Measurements from ENCODE around the gene HOXB6. TPM values are rescaled to one million over a fixed set of nuclear protein-coding genes. Genes with fewer than 3 reads are reported as not detected.

The HOXB6 gene
- total and polyA plus RNA-seq, 12 donors, result 1.7 to 23.1 (median 11.8) TPM

GRCh38 chr17:48596000-48596734, 8.6 kb downstream of the HOXB6 start:
- intact Hi-C loops (cut with DNase I), result loop anchor here (5.0 to 10.0 kb wide), 2 partner anchors 251 to 259 kb away; no protein-coding TSS in a partner anchor
- peak in 1 of 7 donors; percentile 66 for DNase-seq

GRCh38 chr17:48595278-48595999, 9.3 kb downstream of the HOXB6 start:
- Histone ChIP-seq H3K36me3 (replicated peaks in 1 of 2) (peaks cover 0 to 13% of the 10 kb centered on the region in 2 donors), H3K4me3 (no peak overlapping the region), H3K4me1 (replicated peaks in 1 of 2) (peaks cover 0 to 33% of the 10 kb centered on the region in 2 donors), H3K27ac (peak overlapping the region in 1 of 5 donors; percentile 84), H3K9me3 (replicated peaks in 1 of 3) (no peaks in the 10 kb centered on the region), H3K27me3 (no peaks in the 10 kb centered on the region)
- intact Hi-C loops (cut with DNase I), result loop anchor here (5.0 to 10.0 kb wide), 2 partner anchors 251 to 258 kb away; no protein-coding TSS in a partner anchor
- DNase-seq, result no peak
- no peak for TF ChIP-seq POLR2A (IDR thresholded peaks at IDR 0.05)
- TF ChIP-seq, protein P1, sequence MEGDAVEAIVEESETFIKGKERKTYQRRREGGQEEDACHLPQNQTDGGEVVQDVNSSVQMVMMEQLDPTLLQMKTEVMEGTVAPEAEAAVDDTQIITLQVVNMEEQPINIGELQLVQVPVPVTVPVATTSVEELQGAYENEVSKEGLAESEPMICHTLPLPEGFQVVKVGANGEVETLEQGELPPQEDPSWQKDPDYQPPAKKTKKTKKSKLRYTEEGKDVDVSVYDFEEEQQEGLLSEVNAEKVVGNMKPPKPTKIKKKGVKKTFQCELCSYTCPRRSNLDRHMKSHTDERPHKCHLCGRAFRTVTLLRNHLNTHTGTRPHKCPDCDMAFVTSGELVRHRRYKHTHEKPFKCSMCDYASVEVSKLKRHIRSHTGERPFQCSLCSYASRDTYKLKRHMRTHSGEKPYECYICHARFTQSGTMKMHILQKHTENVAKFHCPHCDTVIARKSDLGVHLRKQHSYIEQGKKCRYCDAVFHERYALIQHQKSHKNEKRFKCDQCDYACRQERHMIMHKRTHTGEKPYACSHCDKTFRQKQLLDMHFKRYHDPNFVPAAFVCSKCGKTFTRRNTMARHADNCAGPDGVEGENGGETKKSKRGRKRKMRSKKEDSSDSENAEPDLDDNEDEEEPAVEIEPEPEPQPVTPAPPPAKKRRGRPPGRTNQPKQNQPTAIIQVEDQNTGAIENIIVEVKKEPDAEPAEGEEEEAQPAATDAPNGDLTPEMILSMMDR (IDR thresholded peaks at IDR 0.05), result no peak
- 81 to 86% (median 82%) methylated on average over 24 to 25 of the region's 25 CpGs for WGBS, 4 donors

More at GRCh38 chr17:48596000-48596734, 8.6 kb downstream of the HOXB6 start:
- peaks cover 0 to 33% of the 10 kb centered on the region in 2 donors for H3K4me1 ChIP-seq (replicated peaks in 1 of 2)
- TF ChIP-seq, protein P1 (IDR thresholded peaks at IDR 0.05), result no peak
- TF ChIP-seq POLR2A (IDR thresholded peaks at IDR 0.05), result peak in 1 of 2 donors; percentile 3
- WGBS, 4 donors, result 55 to 76% (median 66%) methylated on average over 36 to 54 of the region's 54 CpGs
- no peaks in the 10 kb centered on the region for H3K27me3 ChIP-seq
- H3K9me3 ChIP-seq (replicated peaks in 1 of 3), result no peaks in the 10 kb centered on the region
- H3K36me3 ChIP-seq (replicated peaks in 1 of 2), result peaks cover 0 to 13% of the 10 kb centered on the region in 2 donors
- H3K27ac ChIP-seq, result peak overlapping the region in 2 of 5 donors; percentile 84 to 87
- peak overlapping the region in 1 of 4 donors; percentile 72 for H3K4me3 ChIP-seq

DNA sequence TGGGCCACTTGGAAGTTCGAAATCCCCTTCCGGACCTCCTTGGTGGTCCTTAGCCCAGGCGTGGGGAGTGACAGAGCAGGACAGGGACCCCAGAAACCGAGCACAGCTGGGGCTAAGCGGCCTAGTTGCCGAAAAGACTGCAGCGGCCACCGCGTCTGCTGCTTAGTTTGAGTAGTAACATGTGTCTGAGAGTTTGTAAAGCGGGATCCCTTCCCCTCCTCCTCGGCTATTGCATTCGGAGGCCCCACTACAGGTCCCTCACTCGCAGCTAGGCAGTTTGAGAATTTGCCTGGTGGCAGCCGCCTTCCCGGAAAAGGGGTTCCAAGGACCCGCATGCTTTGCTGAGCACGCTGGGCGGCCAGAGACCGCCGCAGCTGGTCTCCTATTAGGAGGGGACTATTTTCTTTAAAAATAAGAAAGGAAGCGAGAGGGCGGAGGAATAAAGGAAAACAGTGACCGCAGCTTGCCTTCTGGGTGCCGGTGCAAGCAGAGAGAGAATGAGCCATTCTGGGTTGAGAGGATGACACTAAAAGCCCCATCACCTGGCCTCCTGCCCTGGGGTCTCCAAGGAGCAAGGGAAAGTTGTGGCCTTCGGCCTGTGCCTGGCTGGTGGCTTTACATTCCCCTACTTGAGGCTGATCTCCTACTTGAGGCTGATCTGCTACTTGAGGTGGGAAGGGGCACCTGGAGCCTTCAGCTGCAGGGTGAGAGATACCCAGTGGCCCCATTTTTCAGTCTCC, 10.1 kb downstream of the HOXB6 start:
- Histone ChIP-seq H3K27me3 (no peaks in the 10 kb centered on the region), H3K36me3 (replicated peaks in 1 of 2) (peaks cover 0 to 13% of the 10 kb centered on the region in 2 donors), H3K9me3 (replicated peaks in 1 of 3) (no peaks in the 10 kb centered on the region), H3K4me3 (no peak overlapping the region), H3K27ac (peak overlapping the region in 1 of 5 donors; percentile 66), H3K4me1 (replicated peaks in 1 of 2) (peaks cover 0 to 33% of the 10 kb centered on the region in 2 donors)
- TF ChIP-seq, protein P1 (IDR thresholded peaks at IDR 0.05), result no peak
- no peak for TF ChIP-seq POLR2A (IDR thresholded peaks at IDR 0.05)
- intact Hi-C loops (cut with DNase I), result loop anchor here (5.0 to 10.0 kb wide), 2 partner anchors 250 to 257 kb away; no protein-coding TSS in a partner anchor
- no peak for DNase-seq
- whole genome bisulfite sequencing, 4 donors, result 68 to 87% (median 81%) methylated on average over 23 to 25 of the region's 25 CpGs

All from adrenal gland (tissue), 12 donors.